ENCODE data around the gene AKT2.

- TF ChIP-seq GATA2 (IDR thresholded peaks at IDR 0.05; ENCODE audit: low read depth, low read length), result no peak
- TF ChIP-seq GATA3 (IDR thresholded peaks at IDR 0.05; ENCODE audit: low read depth, low read length), result no peak
Observed at GRCh38 chr19:40190891-40191835, 94.0 kb downstream of the AKT2 start, which contains the start of gene MAP3K10.

All from SH-SY5Y (cell line).